Activated CD8-positive, alpha-beta memory T cell treated with anti-CD3 and anti-CD28 coated beads for 1 hour (primary cell): Measurements from ENCODE around the gene BMPR1B.

Experiments used
- DNase-seq, 2 donors: peaks; one replicate each; pipeline ENCODE4 v3.0.0-alpha.2; 2020; ENCODE audit warnings: low read depth in 1 of 2; ENCODE audit errors: extremely low read depth in 1 of 2

BMPR1B gene

DNA sequence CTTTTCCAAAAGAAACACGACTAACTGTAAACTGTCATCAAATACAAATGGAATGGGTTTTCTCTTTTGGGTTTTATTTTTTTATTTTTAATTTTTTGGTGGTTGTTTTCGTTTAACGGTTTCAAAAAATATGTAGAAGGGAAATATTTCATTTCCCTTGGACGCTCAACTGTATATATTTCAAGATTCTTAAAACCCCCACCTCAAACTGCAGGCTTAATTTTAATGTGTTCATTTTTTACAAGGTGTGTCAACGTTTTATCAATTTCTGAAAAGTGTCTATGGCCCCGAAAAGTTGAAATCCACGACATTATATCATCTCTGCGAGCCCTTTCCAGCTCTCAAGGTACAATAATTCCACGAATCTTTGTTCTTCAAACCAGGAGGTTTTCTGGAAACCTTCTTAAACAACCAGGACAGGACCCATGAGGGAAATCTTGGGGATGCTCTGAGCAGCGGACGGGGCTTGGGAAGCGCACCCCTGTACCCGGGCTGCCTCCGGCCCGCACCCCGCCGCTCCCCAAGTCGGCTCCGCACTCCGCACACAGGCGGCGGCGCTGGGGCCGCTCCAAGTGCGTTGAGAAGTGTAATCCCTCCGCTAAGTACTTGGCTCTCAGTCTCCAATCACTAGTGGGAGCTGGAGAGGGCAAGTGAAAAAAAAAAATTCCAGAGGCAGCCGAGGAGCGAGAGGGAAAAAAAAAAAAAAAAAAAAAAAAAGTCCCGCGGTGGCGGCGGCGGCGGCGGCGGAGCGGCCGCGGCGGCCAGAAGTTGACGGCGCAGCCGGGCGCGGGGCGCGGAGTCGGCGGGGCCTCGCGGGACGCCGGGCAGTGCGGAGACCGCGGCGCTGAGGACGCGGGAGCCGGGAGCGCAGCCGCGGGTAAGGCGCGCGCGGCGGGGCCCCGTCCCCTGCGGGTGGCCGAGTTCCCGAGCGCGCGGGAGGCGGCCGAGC, at the start of gene BMPR1B:
BMPR1B (plus strand) TSS at position 764 of the 949 bp plus-strand sequence. CDS start 346,470 bp downstream, outside the sequence.
- DNase-seq, result no peak

DNA sequence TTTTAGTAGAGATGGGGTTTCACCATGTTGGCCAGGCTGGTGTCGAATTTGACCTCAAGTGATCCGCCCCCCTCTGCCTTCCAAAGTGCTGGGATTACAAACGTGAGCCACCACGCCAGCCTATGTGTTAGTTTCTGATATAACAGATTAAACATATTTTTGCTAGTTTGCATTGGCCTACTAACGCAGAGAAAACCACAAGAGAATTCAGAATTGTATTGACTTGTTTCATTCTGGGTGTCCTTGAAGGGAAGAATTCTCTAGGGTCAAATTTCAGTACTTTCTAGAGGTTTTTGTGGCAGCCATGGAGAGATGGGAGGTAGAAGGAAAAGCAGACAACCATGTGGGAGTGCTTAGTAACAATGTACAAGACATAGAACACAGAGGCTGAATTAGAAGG, 46.1 kb upstream of the BMPR1B start:
- no peak for DNase-seq

DNA sequence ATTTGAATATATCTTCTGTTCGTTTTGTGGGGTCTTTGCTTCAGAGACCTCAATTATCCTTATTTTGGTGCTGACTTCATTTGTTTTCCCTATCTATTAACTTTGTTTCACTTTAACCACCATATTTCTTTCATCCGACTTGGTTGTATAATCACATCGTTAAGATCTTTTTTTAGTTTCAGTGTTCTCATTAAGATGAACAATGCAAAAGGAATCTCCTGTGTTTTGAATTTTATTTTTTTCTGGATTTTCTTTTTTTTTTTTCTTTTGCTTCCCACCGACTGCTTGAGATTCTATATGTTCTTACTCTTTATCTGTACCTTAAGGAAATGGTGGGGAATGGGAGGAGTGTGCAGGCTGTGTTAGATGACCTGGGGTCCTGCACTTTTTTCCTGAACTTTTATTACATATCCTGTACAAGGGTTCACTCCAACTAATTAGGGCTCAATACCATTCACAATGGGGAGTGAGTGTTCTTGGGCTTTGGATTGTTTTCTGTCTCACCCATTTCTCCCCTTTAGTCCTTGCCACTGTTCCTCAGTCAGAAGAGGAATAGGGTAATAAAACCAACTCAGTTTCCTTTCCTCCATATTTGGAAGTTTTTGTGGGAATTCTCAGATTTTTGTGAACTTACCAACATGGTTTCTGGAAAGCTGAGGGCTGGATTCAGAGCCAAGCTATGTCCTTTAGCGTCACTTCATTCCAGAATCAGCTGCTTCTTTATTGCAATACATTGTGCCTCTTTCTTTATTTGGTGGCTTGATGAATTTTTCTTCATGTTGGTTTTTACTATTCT, 43.2 kb upstream of the BMPR1B start:
- no peak for DNase-seq

GRCh38 chr4:94715726-94716125, 42.0 kb upstream of the BMPR1B start:
- DNase-seq, result no peak

DNA sequence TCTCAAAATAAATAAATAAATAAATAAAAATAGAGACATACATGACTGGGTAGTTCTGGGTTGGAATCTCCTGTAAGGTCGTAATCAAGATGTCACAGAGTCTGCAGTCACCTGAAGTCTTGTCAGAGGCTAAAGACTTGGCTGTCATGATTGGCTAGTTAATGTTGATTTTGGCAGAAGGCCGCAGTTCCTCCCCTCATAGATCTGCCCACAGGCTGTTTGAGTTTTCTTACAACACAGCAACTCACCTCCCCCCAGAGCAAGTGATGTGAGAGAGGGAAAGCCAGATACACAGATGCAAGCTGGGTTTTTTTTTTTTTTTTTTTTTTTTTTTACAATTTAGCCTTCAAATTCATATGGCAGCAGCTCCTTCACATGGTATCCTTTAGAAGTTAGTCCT, 36.4 kb upstream of the BMPR1B start:
- DNase-seq, result no peak

DNA sequence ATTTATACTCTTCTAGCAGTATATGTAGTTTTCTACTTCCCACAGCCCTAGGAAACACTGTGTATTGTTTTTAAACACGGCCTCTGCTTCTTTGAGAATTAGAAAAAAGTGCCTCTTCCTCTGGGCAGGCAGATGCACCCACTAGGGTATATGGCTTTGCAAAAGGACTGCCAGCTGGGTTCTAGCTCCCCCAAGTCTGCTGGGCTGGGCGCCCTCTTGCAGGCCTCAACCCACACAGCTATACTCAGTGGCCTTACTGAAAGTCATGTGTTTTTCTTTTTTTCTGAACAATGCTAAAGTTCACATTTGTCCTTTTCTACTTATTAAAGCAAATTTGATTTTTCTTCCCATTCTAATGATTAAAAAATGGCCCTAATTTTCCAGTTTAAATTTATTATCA, 35.5 kb upstream of the BMPR1B start:
- no peak for DNase-seq

GRCh38 chr4:94722748-94723147, 35.0 kb upstream of the BMPR1B start:
- no peak for DNase-seq

DNA sequence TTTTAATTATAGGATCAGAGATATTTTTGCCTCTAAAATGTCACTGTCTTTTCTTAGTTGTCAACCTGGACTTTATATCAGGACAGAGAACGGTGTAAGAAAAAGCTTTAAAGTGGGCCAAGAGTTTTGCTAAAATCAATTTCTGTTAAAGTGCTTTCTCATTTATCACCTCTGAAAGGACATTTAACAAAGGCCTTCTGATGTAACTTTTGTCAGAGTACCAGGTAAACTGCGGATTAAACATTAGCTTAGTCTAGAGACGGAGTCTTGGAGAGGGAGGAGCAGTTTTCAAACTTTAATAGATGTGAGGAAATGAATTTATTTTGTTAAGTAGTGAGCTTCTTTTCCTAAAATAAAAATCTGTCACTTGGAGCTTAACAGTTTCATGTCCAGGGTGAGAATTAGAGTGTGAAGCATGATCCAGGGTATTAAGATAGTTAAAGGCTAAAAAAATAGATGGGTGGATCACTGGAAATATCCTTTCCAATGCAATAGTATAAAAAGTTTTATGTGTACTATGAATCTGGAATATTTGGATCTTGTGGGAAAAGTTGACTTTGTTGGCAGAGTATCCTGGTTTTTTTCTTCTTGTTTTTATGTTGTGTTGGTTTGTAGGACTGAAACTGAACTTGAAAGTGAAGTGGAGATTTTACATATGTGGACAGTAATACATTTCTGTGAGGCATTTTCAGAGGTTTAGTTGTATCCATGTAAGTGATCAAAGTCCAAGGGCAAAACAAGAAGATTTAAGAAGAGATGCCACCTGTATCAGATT, 33.6 kb upstream of the BMPR1B start:
- DNase-seq, result no peak

DNA sequence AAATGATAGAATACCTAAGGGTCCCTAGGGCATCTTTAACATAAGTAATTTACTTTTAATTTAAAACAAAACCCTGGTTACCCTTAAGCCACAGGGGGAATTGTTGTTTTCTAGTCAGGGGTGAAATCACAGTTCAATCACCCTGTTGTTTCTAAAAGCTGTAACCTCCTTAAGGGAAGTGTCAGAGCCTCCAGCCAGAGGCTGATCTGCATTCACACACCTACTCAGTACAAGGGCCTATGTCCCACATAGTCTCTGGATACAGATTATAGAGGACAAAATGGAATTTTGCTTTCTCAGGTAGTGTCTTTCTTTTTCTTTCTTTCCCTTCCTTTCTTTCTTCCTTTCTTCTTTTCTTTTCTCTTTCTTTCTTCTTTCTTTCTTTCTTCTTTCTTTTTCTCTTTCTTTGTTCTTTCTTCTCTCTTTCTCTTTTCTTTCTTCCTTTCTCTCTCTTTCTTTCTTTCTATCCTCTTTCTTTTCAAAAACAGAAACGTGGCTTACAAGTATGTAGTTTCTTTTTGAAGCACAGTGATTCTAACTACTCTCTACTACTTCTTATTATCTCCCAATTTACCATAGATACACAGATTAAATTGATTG, 31.1 kb upstream of the BMPR1B start:
- DNase-seq, result no peak

GRCh38 chr4:94728056-94728766, 29.5 kb upstream of the BMPR1B start:
- DNase-seq, result no peak

GRCh38 chr4:94732358-94732698, 25.4 kb upstream of the BMPR1B start:
- no peak for DNase-seq

- no peak for DNase-seq
These were observed 18.0 kb upstream of the BMPR1B start for GRCh38 chr4:94739741-94740140.

DNA sequence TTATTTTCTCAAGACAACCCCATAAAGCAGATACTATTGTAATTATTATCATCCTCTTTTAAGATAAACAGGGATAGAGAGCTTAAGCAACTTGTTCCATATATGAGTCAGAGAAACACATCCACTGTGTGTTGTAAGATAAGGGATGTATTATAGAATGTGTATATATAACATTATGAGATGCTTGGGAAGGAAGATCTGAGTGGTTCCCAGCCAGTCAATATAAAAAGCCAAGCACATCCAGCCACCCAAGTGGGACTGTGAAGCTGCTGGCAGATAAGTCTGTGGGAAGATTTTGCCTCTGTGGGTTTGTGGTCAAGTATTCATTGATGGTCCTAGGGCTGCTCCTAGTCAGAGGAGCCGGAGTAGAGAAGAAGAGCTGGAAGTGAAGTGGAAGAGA, 16.5 kb upstream of the BMPR1B start:
- DNase-seq, result no peak

DNA sequence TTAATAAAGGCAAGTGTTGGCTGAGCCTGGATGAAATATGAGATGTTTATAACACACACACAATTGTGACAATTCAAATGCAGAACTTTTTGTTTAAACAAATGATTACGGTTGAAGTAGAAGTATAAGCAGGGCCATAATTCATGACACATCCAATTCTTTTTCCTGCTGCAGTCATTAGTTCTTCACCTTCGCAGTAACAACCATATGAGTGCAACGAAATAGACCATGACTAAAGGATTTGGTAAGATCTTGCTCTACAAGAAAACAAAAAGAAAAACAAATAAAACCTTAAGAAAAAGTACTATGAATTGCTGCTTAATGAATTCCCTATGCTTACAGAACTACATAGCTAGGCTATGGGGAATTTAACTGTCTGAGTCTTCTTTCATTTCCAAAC, 13.9 kb upstream of the BMPR1B start:
- no peak for DNase-seq

- DNase-seq, result no peak
These were observed 12.9 kb upstream of the BMPR1B start for GRCh38 chr4:94744850-94745249.

GRCh38 chr4:94746746-94747145, 11.0 kb upstream of the BMPR1B start:
- no peak for DNase-seq

GRCh38 chr4:94758141-94758699, 465 bp downstream of the BMPR1B start:
- DNase-seq, result no peak

DNA sequence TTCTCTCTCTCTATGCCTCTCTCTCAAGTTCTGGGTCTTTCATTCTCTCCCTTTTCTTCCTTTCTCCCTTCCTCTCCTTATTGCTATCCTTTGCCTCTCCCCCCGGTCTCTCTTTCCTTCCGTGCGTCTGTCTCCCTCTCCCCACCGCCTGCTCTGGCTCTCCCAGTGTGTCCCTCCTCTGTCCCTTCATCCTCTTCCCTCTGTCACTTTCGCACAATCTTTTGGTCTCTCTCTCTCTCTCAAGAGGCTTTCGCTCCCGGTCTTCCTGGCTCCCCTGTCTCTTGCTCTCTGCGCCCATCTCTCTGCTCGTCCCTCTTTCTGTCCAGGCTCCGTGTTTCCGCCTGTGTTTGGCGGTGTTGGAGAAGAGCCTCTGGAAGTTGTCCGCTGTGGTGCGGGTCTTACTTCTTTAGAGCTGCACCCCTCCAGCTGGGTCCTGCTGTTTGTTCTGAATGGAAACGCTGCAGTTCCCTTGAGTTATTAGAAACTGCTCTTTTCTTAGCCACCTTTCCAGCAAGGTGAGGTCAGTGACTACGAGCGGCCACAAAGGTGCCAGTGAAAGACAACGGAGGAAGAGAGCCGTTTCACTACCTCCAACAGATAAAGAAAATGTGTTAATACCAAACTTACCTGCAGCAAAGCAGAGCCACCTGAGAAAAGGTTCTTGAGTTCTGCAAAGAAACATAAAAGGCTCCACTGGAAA, 1.1 kb downstream of the BMPR1B start:
- DNase-seq, result no peak

GRCh38 chr4:94759767-94760211, 2.0 kb downstream of the BMPR1B start:
- DNase-seq, result no peak
